Neural cell (in vitro differentiated cells): ENCODE results near the gene E2F3. TPM values are rescaled to one million over a fixed set of nuclear protein-coding genes. Genes with fewer than 3 reads are reported as not detected.

ENCODE experiments used
- H2AFZ ChIP-seq: fragments of 200-600, 300-800 bp; sonication (generic), shearing (Covaris generic); 2 replicates; pipeline ENCODE4 v1.6.0; 2014; ENCODE audit warnings: low read depth, mild to moderate bottlenecking, antibody characterized with exemption, low read length, moderate library complexity
- H3F3A ChIP-seq: fragments of 200-600 bp; shearing (Covaris generic); 2 replicates; pipeline ENCODE4 v1.6.1; 2016; ENCODE audit warnings: mild to moderate bottlenecking, moderate library complexity, mixed read lengths, antibody characterized with exemption, low read length; ENCODE audit not compliant: insufficient read depth, poor library complexity, severe bottlenecking
- H3K27ac ChIP-seq: fragments of 200-600, 300-800 bp; sonication (generic), shearing (Covaris generic); 2 replicates; pipeline ENCODE4 v1.5.1; 2014; ENCODE audit warnings: mild to moderate bottlenecking, low read length, moderate library complexity
- H3K27me3 ChIP-seq: fragments of 300-800, 200-600 bp; sonication (generic), shearing (Covaris generic); 2 replicates; pipeline ENCODE4 v1.6.0; 2014; ENCODE audit warnings: mild to moderate bottlenecking, low read depth, low read length, moderate library complexity; ENCODE audit not compliant: insufficient read depth
- H3K36me3 ChIP-seq: fragments of 300-800, 200-600 bp; sonication (generic), shearing (Covaris generic); 2 replicates; pipeline ENCODE4 v1.5.1; 2014; ENCODE audit warnings: mild to moderate bottlenecking, antibody characterized with exemption, low read length, moderate library complexity; ENCODE audit not compliant: insufficient read depth
- H3K4me2 ChIP-seq: fragments of 300-800, 200-600 bp; sonication (generic), shearing (Covaris generic); 2 replicates; pipeline ENCODE4 v1.6.0; 2014; ENCODE audit warnings: mild to moderate bottlenecking, low read length
- H3K4me3 ChIP-seq: fragments of 300-800, 200-600 bp; sonication (generic), shearing (Covaris generic); 2 replicates; pipeline ENCODE4 v1.5.1; 2014; ENCODE audit warnings: mild to moderate bottlenecking, low read length, moderate library complexity
- H3K79me2 ChIP-seq: fragments of 200-600 bp; shearing (Covaris generic); replicated peaks from 2 replicates; pipeline ENCODE4 v1.6.0; 2014; ENCODE audit warnings: mild to moderate bottlenecking, low read length, moderate library complexity; ENCODE audit not compliant: insufficient read depth
- H3K9ac ChIP-seq: fragments of 300-800, 200-600 bp; sonication (generic), shearing (Covaris generic); 2 replicates; pipeline ENCODE4 v1.6.1; 2016; ENCODE audit warnings: mild to moderate bottlenecking, low read length, mixed read lengths
- H3K9me2 ChIP-seq: fragments of 200-600 bp; shearing (Covaris generic); 2 replicates; pipeline ENCODE4 v1.6.1; 2016; ENCODE audit warnings: mild to moderate bottlenecking, low read length, mixed read lengths; ENCODE audit not compliant: insufficient read depth
- H3K9me3 ChIP-seq: fragments of 200-600, 300-800 bp; sonication (generic), shearing (Covaris generic); 2 replicates; pipeline ENCODE4 v1.6.1; 2016; ENCODE audit warnings: mild to moderate bottlenecking, mixed run types, low read length, moderate library complexity, mixed read lengths
- H4K20me1 ChIP-seq: fragments of 200-600 bp; shearing (Covaris generic); 2 replicates; pipeline ENCODE4 v1.6.1; 2016; ENCODE audit warnings: mild to moderate bottlenecking, mixed run types; ENCODE audit not compliant: insufficient read depth
- CTCF ChIP-seq: fragments of 450-650 bp; IDR thresholded peaks from 2 replicates; pipeline ENCODE4 v1.5.1; 2014; ENCODE audit warnings: antibody characterized with exemption, mild to moderate bottlenecking, moderate library complexity; ENCODE audit not compliant: poor library complexity, severe bottlenecking
- EP300 ChIP-seq: fragments of 450-650 bp; conservative IDR thresholded peaks from 2 replicates; pipeline ENCODE4 v1.6.1; 2014; ENCODE audit warnings: antibody characterized with exemption, mild to moderate bottlenecking, moderate library complexity; ENCODE audit not compliant: poor library complexity, severe bottlenecking
- EZH2 ChIP-seq: fragments of 200-600, 300-800 bp; shearing (Covaris generic), sonication (generic); IDR thresholded peaks from 2 replicates; pipeline ENCODE4 v1.6.1; 2014; ENCODE audit warnings: antibody characterized with exemption, low read length, borderline replicate concordance, mild to moderate bottlenecking; ENCODE audit not compliant: insufficient read depth, poor library complexity, severe bottlenecking
- MXI1 ChIP-seq: fragments of 450-650 bp; conservative IDR thresholded peaks from 2 replicates; pipeline ENCODE4 v1.6.1; 2014; ENCODE audit warnings: antibody characterized with exemption, mild to moderate bottlenecking; ENCODE audit not compliant: poor library complexity, severe bottlenecking
- POLR2AphosphoS5 ChIP-seq: IDR thresholded peaks from 2 replicates; pipeline ENCODE4 v1.6.1; 2012
- RAD21 ChIP-seq: fragments of 450-650 bp; conservative IDR thresholded peaks from 2 replicates; pipeline ENCODE4 v1.6.1; 2014; ENCODE audit warnings: antibody characterized with exemption, mild to moderate bottlenecking, moderate library complexity
- REST ChIP-seq: IDR thresholded peaks from 2 replicates; pipeline ENCODE4 v1.6.1; 2012; ENCODE audit warnings: borderline replicate concordance
- SMC3 ChIP-seq: fragments of 450-650 bp; conservative IDR thresholded peaks from 2 replicates; pipeline ENCODE4 v1.6.1; 2014; ENCODE audit warnings: antibody characterized with exemption, mild to moderate bottlenecking, moderate library complexity; ENCODE audit not compliant: poor library complexity
- TAF1 ChIP-seq: IDR thresholded peaks from 2 replicates; pipeline ENCODE4 v1.6.1; 2012; ENCODE audit warnings: low read depth
- polyA plus RNA-seq: library from polyadenylated mRNA; depleted of rRNA; stranded (reverse); fragments of >200 nt; gene quantifications from 2 replicates; pipeline ENCODE4 v1.2.3, GENCODE V29; 2014

Gene E2F3
- polyA plus RNA-seq, 1 donor from 2014 or later, result 4.8 TPM

GRCh38 chr6:20415304-20415703 is 13.6 kb downstream of the E2F3 start:
- H3K9me2 ChIP-seq, result no peaks in the 10 kb centered on the region
- H2AFZ ChIP-seq, result no peak overlapping the region
- no peaks in the 10 kb centered on the region for H3K27me3 ChIP-seq
- H3K4me2 ChIP-seq, result no peak overlapping the region
- no peaks in the 10 kb centered on the region for H3K9me3 ChIP-seq
- H3K27ac ChIP-seq, result no peak overlapping the region
- H3K4me3 ChIP-seq, result no peak overlapping the region
- H3K9ac ChIP-seq, result no peak overlapping the region
- H3K79me2 ChIP-seq, result peaks cover 82% of the 10 kb centered on the region
- TF ChIP-seq TAF1, result no peak
- TF ChIP-seq POLR2AphosphoS5, result no peak
- TF ChIP-seq REST, result no peak
- TF ChIP-seq CTCF, result no peak
- no peak for TF ChIP-seq EZH2
- no peak for TF ChIP-seq SMC3
- TF ChIP-seq MXI1, result no peak
- no peaks in the 10 kb centered on the region for H3K36me3 ChIP-seq
- no peaks in the 10 kb centered on the region for H3F3A ChIP-seq
- H4K20me1 ChIP-seq, result no peaks in the 10 kb centered on the region

- Histone ChIP-seq H3K79me2 (peaks cover 83% of the 10 kb centered on the region), H3K9me2 (no peaks in the 10 kb centered on the region), H3K4me3 (no peak overlapping the region), H3K27me3 (no peaks in the 10 kb centered on the region), H3K9me3 (no peaks in the 10 kb centered on the region), H3F3A (no peaks in the 10 kb centered on the region), H2AFZ (no peak overlapping the region), H4K20me1 (no peaks in the 10 kb centered on the region), H3K36me3 (no peaks in the 10 kb centered on the region), H3K27ac (no peak overlapping the region), H3K4me2 (no peak overlapping the region), H3K9ac (no peak overlapping the region)
- no peak for TF ChIP-seq CTCF
- TF ChIP-seq EZH2, result no peak
- no peak for TF ChIP-seq RAD21
- TF ChIP-seq POLR2AphosphoS5, result no peak
- no peak for TF ChIP-seq EP300
- no peak for TF ChIP-seq TAF1
- TF ChIP-seq REST, result no peak
- TF ChIP-seq MXI1, result no peak
- TF ChIP-seq SMC3, result no peak
These were observed 14.2 kb downstream of the E2F3 start for GRCh38 chr6:20415712-20416454.
